ENCODE data around the gene INPP5F.
A peak's percentile ranks its signal among the peaks of the same experiment; 100 is the strongest.

INPP5F gene

DNA sequence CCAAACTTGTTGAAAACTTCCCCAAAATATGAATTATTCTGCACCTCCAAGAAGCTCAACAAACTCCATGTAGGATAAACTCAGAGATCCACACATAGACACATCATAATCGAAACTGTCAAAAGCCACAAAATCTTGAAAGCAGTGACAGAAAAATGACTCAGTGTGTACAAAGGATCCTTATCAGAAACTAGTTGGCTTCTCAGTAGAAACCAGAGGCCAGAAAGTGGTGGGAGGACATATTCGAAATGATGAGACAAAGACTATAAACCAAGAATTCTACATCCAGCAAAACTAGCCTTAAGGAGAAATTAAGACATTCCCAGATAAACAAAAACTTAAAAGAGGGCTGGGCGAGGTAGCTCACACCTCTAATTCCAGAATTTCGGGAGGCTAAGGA lies 108.3 kb downstream of the INPP5F start:
- Histone ChIP-seq H3K27me3 (ENCODE audit: insufficient read depth, low read depth) (no peaks in the 10 kb centered on the region), H2AFZ (ENCODE audit: low read depth) (no peak overlapping the region), H3K4me2 (peak overlapping the region; percentile 41), H3K27ac (peak overlapping the region; percentile 88), H3K79me2 (ENCODE audit: insufficient read depth, low read depth) (no peaks in the 10 kb centered on the region), H3K4me1 (ENCODE audit: low read depth, poor library complexity, severe bottlenecking) (peaks cover 63% of the 10 kb centered on the region), H3K36me3 (ENCODE audit: insufficient read depth) (peaks cover 25% of the 10 kb centered on the region), H3K9ac (no peak overlapping the region), H3K4me3 (IDR thresholded peaks at IDR 0.05; ENCODE audit: insufficient read depth, low read depth, low read length) (no peak overlapping the region), H4K20me1 (ENCODE audit: insufficient read depth) (no peaks in the 10 kb centered on the region)
- TF ChIP-seq, protein P1, sequence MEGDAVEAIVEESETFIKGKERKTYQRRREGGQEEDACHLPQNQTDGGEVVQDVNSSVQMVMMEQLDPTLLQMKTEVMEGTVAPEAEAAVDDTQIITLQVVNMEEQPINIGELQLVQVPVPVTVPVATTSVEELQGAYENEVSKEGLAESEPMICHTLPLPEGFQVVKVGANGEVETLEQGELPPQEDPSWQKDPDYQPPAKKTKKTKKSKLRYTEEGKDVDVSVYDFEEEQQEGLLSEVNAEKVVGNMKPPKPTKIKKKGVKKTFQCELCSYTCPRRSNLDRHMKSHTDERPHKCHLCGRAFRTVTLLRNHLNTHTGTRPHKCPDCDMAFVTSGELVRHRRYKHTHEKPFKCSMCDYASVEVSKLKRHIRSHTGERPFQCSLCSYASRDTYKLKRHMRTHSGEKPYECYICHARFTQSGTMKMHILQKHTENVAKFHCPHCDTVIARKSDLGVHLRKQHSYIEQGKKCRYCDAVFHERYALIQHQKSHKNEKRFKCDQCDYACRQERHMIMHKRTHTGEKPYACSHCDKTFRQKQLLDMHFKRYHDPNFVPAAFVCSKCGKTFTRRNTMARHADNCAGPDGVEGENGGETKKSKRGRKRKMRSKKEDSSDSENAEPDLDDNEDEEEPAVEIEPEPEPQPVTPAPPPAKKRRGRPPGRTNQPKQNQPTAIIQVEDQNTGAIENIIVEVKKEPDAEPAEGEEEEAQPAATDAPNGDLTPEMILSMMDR (conservative IDR thresholded peaks at IDR 0.05; ENCODE audit: low read depth, low read length) = no peak

DNA sequence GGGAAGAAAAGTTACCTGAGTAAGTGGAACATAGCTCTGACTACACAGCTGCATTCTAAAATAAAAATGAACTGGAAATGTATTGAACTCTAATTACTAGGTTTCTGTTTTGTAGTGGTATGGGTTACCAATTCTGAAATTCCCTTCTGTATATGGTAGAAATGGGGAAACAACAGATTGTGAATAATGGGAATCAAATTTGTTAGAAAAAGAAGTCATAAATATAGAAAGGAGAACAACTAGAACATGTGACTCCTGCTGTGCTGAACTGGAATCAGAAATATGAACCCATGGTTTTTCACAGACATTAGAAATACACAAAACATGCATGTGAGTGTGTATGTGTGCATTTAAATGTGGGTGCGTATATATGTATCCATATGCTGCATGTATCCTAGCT lies 119.8 kb downstream of the INPP5F start:
- no peak overlapping the region for H3K4me2 ChIP-seq
- no peaks in the 10 kb centered on the region for H3K79me2 ChIP-seq (ENCODE audit: insufficient read depth, low read depth)
- H3K27me3 ChIP-seq (ENCODE audit: insufficient read depth, low read depth) = no peaks in the 10 kb centered on the region
- no peak overlapping the region for H2AFZ ChIP-seq (ENCODE audit: low read depth)
- no peak overlapping the region for H3K9ac ChIP-seq
- TF ChIP-seq, protein P1 (conservative IDR thresholded peaks at IDR 0.05; ENCODE audit: low read depth, low read length) = no peak
- H3K27ac ChIP-seq = no peak overlapping the region
- H4K20me1 ChIP-seq (ENCODE audit: insufficient read depth) = no peaks in the 10 kb centered on the region
- no peak overlapping the region for H3K4me3 ChIP-seq (IDR thresholded peaks at IDR 0.05; ENCODE audit: insufficient read depth, low read depth, low read length)
- H3K36me3 ChIP-seq (ENCODE audit: insufficient read depth) = peaks cover 13% of the 10 kb centered on the region; the same call in 1 of the 2 replicates
- peaks cover 16% of the 10 kb centered on the region for H3K4me1 ChIP-seq (ENCODE audit: low read depth, poor library complexity, severe bottlenecking)

DNA sequence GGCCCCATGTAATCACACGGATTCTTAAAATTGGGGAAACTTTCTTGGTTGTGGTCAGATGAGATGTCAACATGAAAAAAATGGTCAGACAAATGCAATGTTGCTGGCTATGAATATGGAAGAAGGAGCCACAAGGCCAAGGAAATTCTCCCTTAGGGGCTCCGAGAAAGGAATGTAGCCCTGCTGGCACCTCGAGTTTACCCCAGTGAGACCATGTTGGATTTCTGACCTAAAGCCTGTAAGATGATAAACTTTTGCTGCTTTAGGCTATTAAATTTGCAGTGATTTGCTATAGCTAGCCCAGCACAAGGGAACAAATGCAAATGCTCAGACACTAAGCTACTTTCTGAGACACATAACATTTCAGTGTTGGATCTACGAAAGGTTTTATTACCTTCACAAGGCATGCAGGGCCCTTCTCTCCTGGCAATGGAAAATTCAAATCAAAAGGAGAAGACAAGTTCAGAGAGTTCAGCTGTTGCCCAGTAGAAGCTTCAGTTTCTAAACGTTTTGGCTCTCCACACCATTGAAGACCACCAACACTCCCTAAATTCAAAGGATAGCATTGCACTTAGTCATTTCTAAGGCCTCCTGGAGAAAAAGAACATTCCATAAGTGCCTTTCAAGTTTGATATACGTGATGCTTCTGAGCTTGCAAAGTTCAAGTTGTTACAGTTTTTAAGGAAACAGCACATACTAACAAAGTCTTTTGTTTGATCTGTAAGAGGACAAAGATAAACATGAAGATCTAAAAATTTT lies 123.4 kb downstream of the INPP5F start:
- Histone ChIP-seq H3K36me3 (ENCODE audit: insufficient read depth) (peaks cover 10% of the 10 kb centered on the region; the same call in 1 of the 2 replicates), H3K79me2 (ENCODE audit: insufficient read depth, low read depth) (0 out of 2 replicates have a peak, but pooled peaks cover 6% of the 10 kb centered on the region), H3K4me1 (ENCODE audit: low read depth, poor library complexity, severe bottlenecking) (peaks cover 13% of the 10 kb centered on the region), H2AFZ (ENCODE audit: low read depth) (no peak overlapping the region), H3K27me3 (ENCODE audit: insufficient read depth, low read depth) (no peaks in the 10 kb centered on the region), H3K9ac (no peak overlapping the region), H4K20me1 (ENCODE audit: insufficient read depth) (no peaks in the 10 kb centered on the region), H3K27ac (no peak overlapping the region), H3K4me3 (IDR thresholded peaks at IDR 0.05; ENCODE audit: insufficient read depth, low read depth, low read length) (no peak overlapping the region), H3K4me2 (no peak overlapping the region)
- TF ChIP-seq, protein P1 (conservative IDR thresholded peaks at IDR 0.05; ENCODE audit: low read depth, low read length) = no peak

DNA sequence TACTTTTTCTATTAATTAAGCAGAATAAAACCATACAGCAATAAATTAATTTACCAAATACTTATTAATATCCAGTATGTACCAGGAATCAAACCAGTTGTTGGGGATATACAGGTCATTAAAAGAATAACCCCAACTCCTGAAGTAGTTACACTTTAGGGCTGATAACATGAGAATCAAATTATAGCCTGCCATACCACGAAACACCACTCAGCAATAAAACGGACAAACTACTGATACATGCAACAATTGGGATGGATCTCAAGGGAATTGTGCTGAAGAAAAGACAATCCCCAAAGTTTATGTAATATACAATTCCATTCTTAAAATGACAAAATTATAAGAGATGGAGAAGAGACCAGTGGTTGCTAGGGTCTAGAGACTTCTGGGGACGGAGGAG lies 124.1 kb downstream of the INPP5F start:
- no peaks in the 10 kb centered on the region for H3K27me3 ChIP-seq (ENCODE audit: insufficient read depth, low read depth)
- no peak overlapping the region for H3K4me2 ChIP-seq
- no peak overlapping the region for H3K9ac ChIP-seq
- H3K27ac ChIP-seq = no peak overlapping the region
- H3K79me2 ChIP-seq (ENCODE audit: insufficient read depth, low read depth) = 0 out of 2 replicates have a peak, but pooled peaks cover 6% of the 10 kb centered on the region
- H2AFZ ChIP-seq (ENCODE audit: low read depth) = no peak overlapping the region
- peaks cover 10% of the 10 kb centered on the region; the same call in 1 of the 2 replicates for H3K36me3 ChIP-seq (ENCODE audit: insufficient read depth)
- TF ChIP-seq, protein P1 (conservative IDR thresholded peaks at IDR 0.05; ENCODE audit: low read depth, low read length) = no peak
- H4K20me1 ChIP-seq (ENCODE audit: insufficient read depth) = no peaks in the 10 kb centered on the region
- H3K4me1 ChIP-seq (ENCODE audit: low read depth, poor library complexity, severe bottlenecking) = peaks cover 13% of the 10 kb centered on the region
- H3K4me3 ChIP-seq (IDR thresholded peaks at IDR 0.05; ENCODE audit: insufficient read depth, low read depth, low read length) = no peak overlapping the region

Measured in KMS-11 (cell line).